ENCODE data around the gene DCK. TPM values are rescaled to one million over a fixed set of nuclear protein-coding genes. Genes with fewer than 3 reads are reported as not detected.

The DCK gene
- total RNA-seq, 1 experiment from 2014 or later: 13.7 TPM

- no peaks in the 10 kb centered on the region for H3K9me3 Mint-ChIP-seq
- Histone ChIP-seq H2BK20ac (ENCODE audit: low read depth, low read length, poor library complexity, severe bottlenecking) (no peak overlapping the region), H3K27ac (ENCODE audit: insufficient read length, low read depth, low read length) (no peak overlapping the region), H3K27me3 (ENCODE audit: insufficient read depth, low read length) (no peaks in the 10 kb centered on the region), H2AK5ac (ENCODE audit: insufficient read length, low read length) (no peak overlapping the region), H2AFZ (ENCODE audit: low read length) (no peak overlapping the region), H2BK12ac (ENCODE audit: insufficient read length, low read depth, low read length) (no peak overlapping the region), H3T11ph (ENCODE audit: low read length) (no peak overlapping the region), H3K18ac (ENCODE audit: insufficient read length, low read depth, low read length) (no peak overlapping the region), H3K14ac (ENCODE audit: insufficient read depth, low read length) (no peak overlapping the region), H4K91ac (ENCODE audit: insufficient read length, low read depth, low read length) (no peak overlapping the region), H3K4me1 (ENCODE audit: insufficient read depth, low read length) (no peaks in the 10 kb centered on the region; the same call in 1 of the 2 replicates), H4K5ac (ENCODE audit: insufficient read length, low read depth, low read length) (no peak overlapping the region), H3K23me2 (ENCODE audit: insufficient read length, low read depth, low read length, poor library complexity, severe bottlenecking) (no peaks in the 10 kb centered on the region), H3K79me1 (ENCODE audit: insufficient read depth, low read depth, low read length, poor library complexity, severe bottlenecking) (no peaks in the 10 kb centered on the region), H3K4ac (ENCODE audit: low read depth, low read length) (no peak overlapping the region), H3K56ac (ENCODE audit: insufficient read length, low read depth, low read length) (no peak overlapping the region), H3K23ac (ENCODE audit: insufficient read length, low read depth, low read length) (no peak overlapping the region), H4K20me1 (ENCODE audit: control insufficient read depth, insufficient read depth, insufficient read length) (no peaks in the 10 kb centered on the region), H2BK15ac (ENCODE audit: low read depth, low read length) (no peak overlapping the region), H3K9me3 (ENCODE audit: control insufficient read depth, low read depth, low read length) (no peaks in the 10 kb centered on the region), H2BK120ac (ENCODE audit: low read depth, low read length, poor library complexity, severe bottlenecking) (no peak overlapping the region), H2BK5ac (ENCODE audit: insufficient read length, low read length) (no peak overlapping the region), H3K79me2 (ENCODE audit: insufficient read depth, low read length) (peaks cover 2% of the 10 kb centered on the region; the same call in 1 of the 2 replicates), H3K4me2 (ENCODE audit: insufficient read depth, insufficient read length, low read length) (no peak overlapping the region), H4K8ac (replicated peaks; ENCODE audit: insufficient read length, low read depth, low read length) (no peak overlapping the region), H3K9ac (ENCODE audit: extremely low read depth, insufficient read length, low read length) (no peak overlapping the region)
- TF ChIP-seq CTCF (conservative IDR thresholded peaks at IDR 0.05): no peak
- peaks cover 30 to 34% of the 10 kb centered on the region in 2 experiments for H3K4me1 Mint-ChIP-seq
- WGBS (ENCODE audit: extremely low coverage, insufficient read length, low lambda C conversion rate): no CpG with 5 or more reads among the region's 3 CpGs
- no peaks in the 10 kb centered on the region for H3K27me3 Mint-ChIP-seq (ENCODE audit: low read depth)
- no peak for DNase-seq
- peaks cover 2 to 4% (median 3%) of the 10 kb centered on the region in 3 experiments; a peak in 5 of 7 replicates for H3K36me3 Mint-ChIP-seq (ENCODE audit: insufficient read depth in 1 of 3, low read depth in 3 of 3)
- no peak overlapping the region for H3K4me3 Mint-ChIP-seq
- peak overlapping the region in 1 of 3 experiments; percentile 66; a peak in 2 of 7 replicates for H3K27ac Mint-ChIP-seq
Measured at GRCh38 chr4:70945452-70946055, 47.9 kb upstream of the DCK start.

Data from H9 (cell line).